ENCODE results near the gene CELF4.

Gene CELF4

GRCh38 chr18:37567061-37567993 lies 1.7 kb upstream of the CELF4 start:
- Histone ChIP-seq H3K27me3 (replicated peaks; ENCODE audit: control insufficient read depth, insufficient read depth, low read length) (no peaks in the 10 kb centered on the region), H3K4me3 (replicated peaks; ENCODE audit: low read depth, low read length) (no peak overlapping the region)
- no peak for TF ChIP-seq CTCF (IDR thresholded peaks at IDR 0.05; ENCODE audit: insufficient read depth, low read length, poor library complexity, severe bottlenecking)

GRCh38 chr18:37566479-37567060 lies 972 bp upstream of the CELF4 start:
- no peaks in the 10 kb centered on the region for H3K36me3 ChIP-seq (ENCODE audit: control insufficient read depth, insufficient read depth, low read length)
- no peak overlapping the region for H3K4me3 ChIP-seq (replicated peaks; ENCODE audit: low read depth, low read length)
- H3K27me3 ChIP-seq (replicated peaks; ENCODE audit: control insufficient read depth, insufficient read depth, low read length): no peaks in the 10 kb centered on the region
- no peak for DNase-seq (ENCODE audit: extremely low read depth, insufficient read length)
- no peak for TF ChIP-seq CTCF (IDR thresholded peaks at IDR 0.05; ENCODE audit: insufficient read depth, low read length, poor library complexity, severe bottlenecking)

More at GRCh38 chr18:37567061-37567993, 1.7 kb upstream of the CELF4 start:
- no peak for DNase-seq (ENCODE audit: extremely low read depth, insufficient read length)
- H3K36me3 ChIP-seq (ENCODE audit: control insufficient read depth, insufficient read depth, low read length): no peaks in the 10 kb centered on the region

DNA sequence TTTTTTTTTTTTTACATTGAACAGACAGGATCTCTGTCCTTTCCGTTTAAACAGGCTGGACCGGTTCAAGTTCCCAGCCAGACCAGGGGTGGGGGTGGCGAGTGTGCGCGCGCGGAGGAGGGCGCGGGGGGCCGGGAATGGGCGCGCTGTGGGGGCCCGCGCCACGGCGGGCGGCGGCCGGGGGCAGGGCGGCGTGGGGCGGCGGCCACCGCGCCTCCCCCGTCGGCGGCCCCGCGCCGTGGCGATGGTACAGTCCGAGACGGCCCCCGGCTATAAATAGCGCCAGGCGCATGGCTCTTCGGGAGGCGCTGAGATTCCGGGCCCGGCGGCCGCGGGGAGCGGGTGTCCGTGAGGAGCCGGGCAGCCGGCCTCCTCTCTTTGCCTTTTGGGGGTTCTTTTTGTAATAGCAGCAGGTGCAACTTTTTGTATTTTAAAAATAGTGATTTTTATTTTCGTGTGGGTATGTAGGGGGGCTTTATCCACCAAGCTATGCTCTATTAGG lies 430 bp upstream of the CELF4 start:
- H3K36me3 ChIP-seq (ENCODE audit: control insufficient read depth, insufficient read depth, low read length): no peaks in the 10 kb centered on the region
- no peaks in the 10 kb centered on the region for H3K27me3 ChIP-seq (replicated peaks; ENCODE audit: control insufficient read depth, insufficient read depth, low read length)
- no peak for TF ChIP-seq CTCF (IDR thresholded peaks at IDR 0.05; ENCODE audit: insufficient read depth, low read length, poor library complexity, severe bottlenecking)
- H3K4me3 ChIP-seq (replicated peaks; ENCODE audit: low read depth, low read length): no peak overlapping the region
- no peak for DNase-seq (ENCODE audit: extremely low read depth, insufficient read length)

DNA sequence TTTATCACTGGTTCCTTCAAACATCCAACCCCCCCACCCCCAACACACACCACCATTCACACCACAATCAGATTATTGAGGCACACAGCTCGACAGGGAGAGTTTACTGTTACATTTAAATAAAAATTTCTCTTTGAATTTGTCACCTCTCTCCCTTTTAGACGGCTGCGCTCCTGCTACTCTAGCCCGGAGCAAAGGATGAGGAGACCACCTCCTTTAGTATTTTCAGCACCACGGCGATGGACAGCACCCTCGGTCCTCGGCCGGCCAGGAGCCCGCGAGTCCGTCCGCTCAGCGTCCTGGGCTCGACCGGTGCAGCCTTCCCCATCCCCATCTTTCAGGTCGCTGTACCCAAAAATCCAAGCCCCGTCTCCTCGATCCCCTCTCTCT lies 892 bp downstream of the CELF4 start:
- TF ChIP-seq CTCF (IDR thresholded peaks at IDR 0.05; ENCODE audit: insufficient read depth, low read length, poor library complexity, severe bottlenecking): no peak
- Histone ChIP-seq H3K27me3 (replicated peaks; ENCODE audit: control insufficient read depth, insufficient read depth, low read length) (no peaks in the 10 kb centered on the region), H3K36me3 (ENCODE audit: control insufficient read depth, insufficient read depth, low read length) (no peaks in the 10 kb centered on the region), H3K4me3 (replicated peaks; ENCODE audit: low read depth, low read length) (no peak overlapping the region)
- DNase-seq (ENCODE audit: extremely low read depth, insufficient read length): no peak

- no peak for DNase-seq (ENCODE audit: extremely low read depth, insufficient read length)
- Histone ChIP-seq H3K27me3 (replicated peaks; ENCODE audit: control insufficient read depth, insufficient read depth, low read length) (no peaks in the 10 kb centered on the region), H3K36me3 (ENCODE audit: control insufficient read depth, insufficient read depth, low read length) (no peaks in the 10 kb centered on the region), H3K4me3 (replicated peaks; ENCODE audit: low read depth, low read length) (no peak overlapping the region)
- TF ChIP-seq CTCF (IDR thresholded peaks at IDR 0.05; ENCODE audit: insufficient read depth, low read length, poor library complexity, severe bottlenecking): no peak
Measured at GRCh38 chr18:37563931-37564392, 1.6 kb downstream of the CELF4 start.

Measured in GM06990 (cell line).